AG08395 (cell line): Measurements from ENCODE around the gene STX4.

Source experiments
- DNase-seq: peaks from one replicate; pipeline ENCODE4 v3.0.0; 2012; ENCODE audit warnings: mixed read lengths, low spot score

Gene STX4

DNA sequence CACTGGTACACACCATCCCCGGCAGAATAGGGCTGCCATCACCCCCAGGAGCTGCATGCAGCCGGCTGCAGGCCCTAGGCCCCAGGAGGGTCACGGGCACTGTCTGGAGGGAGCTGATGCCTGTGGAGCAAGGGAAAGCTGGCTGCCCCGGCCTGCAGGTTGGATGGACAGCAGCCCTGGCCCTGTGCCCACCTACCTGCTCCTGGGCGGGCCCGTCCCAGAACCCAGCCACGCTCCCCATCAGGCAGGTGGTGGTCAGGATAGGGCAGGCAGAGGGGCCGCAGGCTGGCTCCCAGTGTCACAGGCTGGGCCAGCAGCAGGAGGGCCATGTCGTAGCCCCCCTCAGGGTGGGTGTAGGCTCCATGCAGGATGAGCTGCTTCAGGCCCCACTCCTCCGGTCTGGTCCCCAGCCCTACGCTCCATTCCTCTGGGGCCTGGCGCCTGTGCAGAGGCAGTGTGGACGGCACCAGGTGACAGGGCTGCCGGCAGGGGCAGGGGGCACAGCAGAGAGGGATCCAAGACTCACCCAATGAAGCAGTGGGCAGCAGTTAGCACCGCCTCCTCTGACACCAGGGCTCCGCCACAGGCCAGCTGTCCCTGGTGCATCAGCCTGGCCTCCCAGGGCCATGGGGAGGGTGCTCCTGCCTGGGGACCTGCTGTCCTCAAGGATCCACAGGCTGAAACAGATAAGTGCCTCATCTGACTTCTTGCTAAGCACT lies 51.4 kb downstream of the STX4 start:
- DNase-seq: no peak

DNA sequence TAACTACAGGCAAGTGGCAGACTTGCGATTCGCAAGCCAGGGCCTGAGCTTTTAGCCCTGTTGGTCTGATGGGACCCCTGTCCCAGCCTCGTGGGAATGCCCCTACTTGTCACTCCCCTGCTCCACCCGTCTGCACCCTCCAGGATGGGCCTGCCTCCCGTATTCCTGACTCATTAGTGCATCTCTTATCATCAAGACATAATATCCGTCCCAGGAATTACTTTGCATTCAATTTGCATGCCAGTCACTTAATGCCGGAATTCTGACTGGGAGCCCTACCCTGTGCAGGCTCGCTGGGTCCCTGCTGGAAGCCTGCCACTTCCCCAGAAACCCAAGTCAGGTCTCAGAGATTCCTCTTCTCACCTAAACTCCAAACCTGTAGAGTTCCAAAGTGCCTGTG lies 52.1 kb downstream of the STX4 start:
- no peak for DNase-seq

DNA sequence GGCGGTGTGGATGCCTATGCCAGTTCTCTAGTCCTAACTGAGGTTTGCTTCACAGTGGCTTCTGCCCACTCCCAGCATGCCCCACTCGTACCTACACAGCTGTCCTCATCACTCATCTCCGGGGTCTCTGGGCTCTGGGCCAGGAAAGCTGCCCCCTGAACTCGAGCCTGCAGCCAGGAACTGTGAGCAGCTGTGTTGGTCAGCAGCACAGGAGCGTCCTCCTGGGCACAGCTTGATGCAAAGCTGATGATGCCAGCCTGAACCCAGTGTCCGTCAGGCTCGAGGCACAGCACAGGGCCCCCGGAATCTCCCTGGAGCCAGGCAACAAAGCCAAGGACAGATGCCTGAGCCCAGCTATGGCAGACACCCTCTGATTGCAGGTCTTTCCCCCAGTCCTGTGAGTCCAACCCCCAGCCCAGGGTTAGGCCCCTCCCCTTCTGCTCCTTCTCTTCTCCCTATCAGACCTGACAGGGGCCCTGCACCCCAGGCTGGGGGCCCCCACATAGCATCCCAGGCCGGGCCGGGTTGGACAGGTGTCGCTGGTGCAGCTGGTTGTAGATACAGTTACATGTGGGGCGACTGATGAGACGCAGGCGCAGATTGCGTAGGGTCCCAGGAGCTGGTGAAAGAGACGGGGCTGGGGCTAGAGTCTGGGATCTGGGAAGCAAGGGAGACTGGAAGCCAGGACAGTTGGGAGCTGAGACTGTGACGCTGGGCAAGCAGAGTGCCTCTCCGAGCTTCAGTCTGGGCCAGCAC lies 52.7 kb downstream of the STX4 start:
- no peak for DNase-seq

DNA sequence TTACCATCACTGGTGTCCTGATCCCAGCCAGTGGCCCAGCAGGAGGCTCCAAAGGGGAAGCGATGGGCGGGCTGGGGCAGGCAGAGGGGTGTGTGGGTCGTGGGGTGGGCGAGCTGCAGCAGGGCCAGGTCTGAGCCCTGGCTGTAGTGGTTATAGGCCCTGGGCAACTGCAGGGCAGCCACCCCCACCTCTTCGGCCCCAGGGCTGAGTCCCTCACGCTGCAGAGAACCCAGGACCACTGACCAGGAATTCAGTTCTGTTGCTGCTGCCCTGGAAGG lies 53.2 kb downstream of the STX4 start:
- DNase-seq: no peak

DNA sequence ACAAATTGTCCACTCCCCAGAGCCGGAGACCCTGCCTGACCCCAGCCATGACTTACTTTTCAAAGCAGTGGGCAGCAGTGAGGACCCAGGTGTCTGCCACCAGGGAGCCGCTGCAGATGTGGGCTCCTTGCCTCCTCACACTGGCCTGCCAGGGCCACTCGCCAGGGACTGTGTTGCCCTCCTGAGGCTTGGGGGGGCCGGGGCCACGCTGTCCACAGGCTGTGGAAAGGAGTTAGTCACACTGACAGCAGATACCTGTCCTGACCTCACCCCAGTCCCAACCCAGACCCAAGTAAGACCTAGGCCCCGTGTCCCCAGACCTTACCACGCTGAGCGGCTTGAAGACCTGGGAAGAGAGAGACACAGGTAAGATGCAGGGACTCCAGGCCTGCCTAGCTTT lies 54.1 kb downstream of the STX4 start:
- DNase-seq: no peak

DNA sequence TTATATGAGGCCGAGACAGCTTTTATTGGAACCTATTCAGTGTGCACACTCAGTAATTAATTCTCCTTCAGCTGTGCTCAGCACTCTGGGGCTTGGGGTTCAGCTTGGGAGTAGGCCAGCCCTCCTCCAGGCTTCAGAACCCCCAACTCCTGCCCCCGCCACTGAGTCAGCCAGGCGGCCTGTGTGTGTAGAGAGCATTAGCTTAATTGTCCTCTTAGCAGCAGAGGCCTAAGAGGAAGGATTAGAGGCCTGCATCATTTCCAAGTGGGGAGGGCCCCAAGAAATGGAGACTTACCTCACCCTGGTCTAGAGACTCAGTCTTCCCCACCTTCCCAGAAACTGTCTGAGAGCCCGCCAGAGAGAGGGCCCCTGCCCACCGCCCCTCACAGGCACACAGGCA lies 54.6 kb downstream of the STX4 start:
- no peak for DNase-seq

DNA sequence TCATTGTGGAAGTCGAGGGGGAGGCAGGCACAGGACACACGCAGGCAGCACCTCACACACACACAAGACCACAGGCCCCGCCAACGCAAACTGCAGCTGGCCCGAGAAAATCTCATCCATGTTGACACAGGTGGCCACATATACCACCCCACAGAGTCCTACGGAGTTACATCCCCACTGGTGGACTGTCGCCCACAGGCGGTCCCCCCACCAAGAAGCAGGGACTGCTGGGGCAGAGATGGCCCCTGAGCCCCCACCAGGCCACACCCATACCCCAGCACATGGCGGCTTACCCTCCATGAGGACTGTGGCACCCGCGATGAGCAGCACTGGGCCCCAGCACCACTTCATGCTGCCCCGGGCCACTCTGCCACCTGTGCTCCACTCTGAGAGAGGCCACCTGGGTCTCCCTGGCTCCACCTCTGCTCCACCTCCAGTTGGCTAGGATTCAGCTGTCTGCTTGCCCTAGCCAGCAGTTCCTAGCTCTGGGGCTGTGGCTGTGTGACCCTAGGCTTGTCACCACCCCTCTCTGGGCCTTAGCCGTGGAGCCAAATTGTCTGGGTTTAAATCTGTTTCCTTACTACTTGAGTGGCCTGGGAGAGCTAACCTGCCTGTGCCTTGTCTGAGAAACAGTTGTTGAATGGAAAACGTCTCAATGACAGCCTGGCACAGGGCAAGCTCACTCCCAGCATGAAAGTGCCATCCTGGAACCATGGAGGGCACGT lies 55.3 kb downstream of the STX4 start, which contains the start of gene PRSS53:
PRSS53 (minus strand) TSS at position 485 of the 725 bp plus-strand sequence; CDS start at position 351, 134 bp downstream.
- no peak for DNase-seq

DNA sequence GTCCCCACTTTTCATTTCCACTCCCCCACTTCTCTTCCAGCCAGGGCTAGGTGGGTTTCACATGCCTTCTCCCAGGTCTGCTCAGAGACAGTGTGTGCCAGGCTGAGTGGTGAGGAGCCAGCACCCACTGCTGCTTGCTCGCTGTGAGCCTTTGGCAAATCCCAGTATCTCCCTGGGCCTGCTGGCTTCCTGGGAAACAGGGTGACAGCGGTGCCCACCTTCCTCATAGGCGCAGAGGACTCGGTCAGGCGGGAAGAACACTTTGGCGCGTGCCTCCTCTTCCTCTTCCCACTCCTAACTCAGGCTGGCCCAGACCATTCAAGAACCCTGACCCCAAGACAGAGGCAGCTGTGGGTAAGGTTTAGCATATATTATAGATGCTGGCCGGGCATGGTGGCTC lies 55.8 kb downstream of the STX4 start:
- no peak for DNase-seq
